ENCODE measurements around the gene TSGA10. TPM values are rescaled to one million over a fixed set of nuclear protein-coding genes. Genes with fewer than 3 reads are reported as not detected.
"Not testable (repeated sequence)": the region's sequence is repeated elsewhere in the genome, so short reads cannot be mapped to it uniquely, and the experiment has no call there.

Gene TSGA10
- total RNA-seq, 1 experiment from 2014 or later = 1.8 TPM

- no peak for DNase-seq (ENCODE audit: low read depth)
- in situ Hi-C loops (cut with HindIII; ENCODE audit: low pct_unique_long_range_greater_than_20kb, low sequenced_read_pairs) = no loop called here
Observed at GRCh38 chr2:99088017-99088416, 66.7 kb downstream of the TSGA10 start.

DNA sequence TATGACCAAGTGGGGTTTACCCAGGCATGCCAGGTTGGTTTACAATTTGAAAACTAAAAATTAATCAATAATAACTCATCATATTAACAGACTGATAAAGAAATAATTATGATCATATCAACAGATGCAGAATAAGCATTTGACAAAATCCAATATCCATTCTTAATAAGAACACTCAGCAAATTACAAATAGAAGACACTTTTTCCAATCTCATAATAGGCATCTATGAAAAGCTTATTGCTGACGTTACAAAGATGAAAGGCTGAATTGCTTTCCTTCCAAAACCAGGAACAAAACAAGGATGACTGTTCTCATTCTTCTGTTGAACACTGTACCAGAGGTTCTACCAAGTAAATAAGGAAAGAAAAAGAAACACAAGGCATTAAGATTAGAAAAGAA is 68.4 kb downstream of the TSGA10 start:
- DNase-seq (ENCODE audit: low read depth) = no peak
- in situ Hi-C loops (cut with HindIII; ENCODE audit: low pct_unique_long_range_greater_than_20kb, low sequenced_read_pairs) = no loop called here

GRCh38 chr2:99085421-99085820 is 69.3 kb downstream of the TSGA10 start:
- peak; percentile 15 for DNase-seq (ENCODE audit: low read depth)
- in situ Hi-C loops (cut with HindIII; ENCODE audit: low pct_unique_long_range_greater_than_20kb, low sequenced_read_pairs) = no loop called here

DNA sequence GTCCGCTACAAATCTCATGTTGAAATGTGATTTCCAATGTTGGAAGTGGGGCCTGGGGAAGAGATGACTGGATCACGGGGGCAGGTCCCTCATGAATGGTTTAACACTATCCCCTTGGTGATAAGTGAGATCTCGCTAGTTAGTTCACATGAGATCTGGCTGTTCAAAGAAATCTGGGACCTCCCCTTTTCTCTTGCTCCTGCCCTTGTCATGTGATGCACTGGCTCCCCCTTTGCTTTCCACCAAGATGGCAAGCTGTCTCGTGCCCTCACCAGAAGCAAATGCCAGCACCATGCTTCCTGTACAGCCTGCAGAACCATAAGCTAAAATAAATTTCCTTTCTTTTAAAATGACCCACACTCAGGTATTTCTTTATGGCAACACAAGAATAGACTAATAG is 70.5 kb downstream of the TSGA10 start:
- in situ Hi-C loops (cut with HindIII; ENCODE audit: low pct_unique_long_range_greater_than_20kb, low sequenced_read_pairs) = no loop called here
- DNase-seq (ENCODE audit: low read depth) = no peak

DNA sequence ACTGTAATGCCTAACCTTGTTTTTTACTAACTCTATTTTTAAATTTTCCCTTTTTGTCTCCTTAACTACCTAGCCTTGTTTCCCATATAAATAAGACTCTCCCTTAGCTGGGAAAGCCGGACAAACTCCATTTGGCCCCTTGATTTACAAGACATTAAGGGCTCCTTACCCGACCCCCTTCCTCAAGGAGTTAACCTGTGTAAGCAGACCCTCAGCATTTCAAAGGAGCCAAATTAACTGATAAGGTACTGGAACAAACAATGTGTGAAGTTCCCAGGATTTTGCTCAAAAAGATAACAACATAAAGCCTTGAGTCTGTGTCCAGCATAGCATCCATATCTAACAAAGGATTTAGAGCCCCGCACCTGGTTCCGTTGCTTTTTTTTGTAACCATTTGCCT is 72.9 kb downstream of the TSGA10 start:
- in situ Hi-C loops (cut with HindIII; ENCODE audit: low pct_unique_long_range_greater_than_20kb, low sequenced_read_pairs) = no loop called here
- DNase-seq (ENCODE audit: low read depth) = no peak

- no peak for DNase-seq (ENCODE audit: low read depth)
- in situ Hi-C loops (cut with HindIII; ENCODE audit: low pct_unique_long_range_greater_than_20kb, low sequenced_read_pairs) = no loop called here
Observed at GRCh38 chr2:99079226-99079625, 75.5 kb downstream of the TSGA10 start.

DNA sequence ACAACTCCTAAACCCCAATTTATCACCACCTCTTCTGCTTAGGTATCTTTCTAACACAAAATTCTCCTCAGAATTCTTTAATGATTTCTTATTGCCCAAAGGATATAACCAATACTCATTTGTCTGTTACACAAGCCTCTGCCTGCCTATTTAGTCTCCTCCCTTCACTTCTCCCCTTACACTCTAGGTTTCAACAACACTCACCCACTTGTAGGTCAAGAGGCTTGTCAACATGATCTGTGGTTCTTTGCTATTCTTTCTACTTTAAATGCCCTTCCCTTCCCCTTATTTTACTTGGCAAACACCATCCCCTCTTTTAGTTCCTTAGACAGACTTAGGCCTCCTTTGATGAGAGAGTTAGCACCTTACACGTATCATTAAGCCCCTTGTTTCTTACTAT is 82.2 kb downstream of the TSGA10 start:
- in situ Hi-C loops (cut with HindIII; ENCODE audit: low pct_unique_long_range_greater_than_20kb, low sequenced_read_pairs) = loop anchor here (25.0 kb wide), 1 partner anchor 460 kb away; the partner anchor contains the start of genes COA5 and UNC50

DNA sequence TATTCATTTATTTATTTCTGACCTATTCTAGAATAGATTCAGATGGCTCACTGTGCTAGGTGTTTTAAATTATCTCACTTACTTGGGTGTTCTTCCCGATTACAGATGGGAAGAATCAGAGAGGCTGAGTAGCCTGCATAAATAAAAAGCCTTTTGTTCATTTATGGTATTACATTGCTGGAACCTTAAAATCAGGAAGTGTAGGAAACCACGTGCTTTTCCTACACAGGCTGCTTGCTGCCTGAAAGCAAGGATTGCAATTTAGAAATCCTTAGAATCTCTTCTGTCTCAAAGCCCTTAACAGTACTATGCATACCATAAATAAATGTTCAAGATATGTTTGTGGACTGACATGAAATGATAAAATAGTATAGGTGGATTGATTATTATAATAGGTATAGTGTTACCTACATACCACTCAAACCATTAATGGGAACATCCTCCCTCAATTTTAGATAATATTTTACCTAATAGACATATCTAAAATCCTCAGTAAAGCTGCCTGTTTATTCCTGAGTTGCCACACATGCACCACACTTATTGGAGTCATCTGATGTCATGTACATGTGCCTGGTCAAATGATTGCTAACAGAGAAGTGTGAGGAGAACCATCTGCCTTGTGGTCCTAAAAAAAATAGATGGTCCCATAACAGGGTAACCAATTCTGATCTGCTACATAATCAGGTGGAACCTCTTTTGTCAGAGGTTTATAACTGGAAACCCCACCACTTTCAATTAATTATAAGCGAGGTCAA is 86.7 kb downstream of the TSGA10 start:
- in situ Hi-C loops (cut with HindIII; ENCODE audit: low pct_unique_long_range_greater_than_20kb, low sequenced_read_pairs) = loop anchor here (25.0 kb wide), 1 partner anchor 456 kb away; the partner anchor contains the start of genes COA5 and UNC50
- no peak for DNase-seq (ENCODE audit: low read depth)

More for the DNA sequence above, 82.2 kb downstream of the TSGA10 start:
- DNase-seq (ENCODE audit: low read depth) = no peak

GRCh38 chr2:99066075-99066958 is 88.4 kb downstream of the TSGA10 start:
- in situ Hi-C loops (cut with HindIII; ENCODE audit: low pct_unique_long_range_greater_than_20kb, low sequenced_read_pairs) = loop anchor here (25.0 kb wide), 1 partner anchor 454 kb away; the partner anchor contains the start of genes COA5 and UNC50

GRCh38 chr2:99049187-99049586 is 105.6 kb downstream of the TSGA10 start:
- DNase-seq (ENCODE audit: low read depth); in situ Hi-C loops (cut with HindIII; ENCODE audit: low pct_unique_long_range_greater_than_20kb, low sequenced_read_pairs): not testable (repeated sequence)

More at GRCh38 chr2:99066075-99066958, 88.4 kb downstream of the TSGA10 start:
- DNase-seq (ENCODE audit: low read depth) = peak; percentile 51

- in situ Hi-C loops (cut with HindIII; ENCODE audit: low pct_unique_long_range_greater_than_20kb, low sequenced_read_pairs) = not testable (repeated sequence)
- peak; percentile 20 for DNase-seq (ENCODE audit: low read depth)
Observed at GRCh38 chr2:99040736-99041300, 113.9 kb downstream of the TSGA10 start.

GRCh38 chr2:99035920-99036319 is 118.8 kb downstream of the TSGA10 start:
- no peak for DNase-seq (ENCODE audit: low read depth)
- in situ Hi-C loops (cut with HindIII; ENCODE audit: low pct_unique_long_range_greater_than_20kb, low sequenced_read_pairs) = no loop called here

DNA sequence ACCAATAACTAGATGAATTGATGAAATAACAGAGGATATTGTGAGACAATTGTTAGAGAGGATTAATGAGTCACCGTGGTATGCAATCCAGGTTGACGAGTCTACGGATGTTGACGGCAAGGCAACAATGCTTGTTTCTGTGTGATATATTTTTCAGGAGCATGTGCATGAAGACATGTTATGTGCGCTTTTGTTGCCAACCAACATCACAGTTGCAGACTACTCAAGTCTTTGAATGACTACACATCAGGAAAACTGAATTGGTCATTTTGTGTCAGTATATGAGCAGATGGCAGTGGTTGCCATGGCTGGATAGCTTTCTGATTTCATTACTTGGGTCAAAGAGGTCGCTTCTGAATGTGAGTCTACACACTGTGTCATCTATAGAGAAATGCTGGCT is 122.0 kb downstream of the TSGA10 start:
- in situ Hi-C loops (cut with HindIII; ENCODE audit: low pct_unique_long_range_greater_than_20kb, low sequenced_read_pairs) = no loop called here
- no peak for DNase-seq (ENCODE audit: low read depth)

- in situ Hi-C loops (cut with HindIII; ENCODE audit: low pct_unique_long_range_greater_than_20kb, low sequenced_read_pairs) = no loop called here
Observed at GRCh38 chr2:99032001-99032400, 122.7 kb downstream of the TSGA10 start.

DNA sequence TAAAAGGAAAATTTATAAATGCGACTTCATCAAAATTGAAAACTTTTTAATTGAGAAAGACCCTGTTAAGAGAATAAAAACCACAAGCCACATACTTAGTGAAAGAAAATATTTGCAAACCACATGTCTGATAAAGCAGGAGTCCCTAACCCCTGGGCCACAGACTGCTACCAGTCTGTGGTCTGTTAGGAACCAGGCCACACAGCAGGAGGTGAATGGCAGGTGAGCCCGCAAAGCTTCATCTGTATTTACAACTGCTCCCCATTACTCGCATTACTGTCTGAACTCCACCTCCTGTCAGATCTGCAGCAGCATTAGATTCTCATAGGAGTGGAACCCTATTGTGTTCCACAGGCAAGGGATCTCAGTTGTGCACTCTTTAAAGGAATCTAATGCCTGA is 123.3 kb downstream of the TSGA10 start:
- in situ Hi-C loops (cut with HindIII; ENCODE audit: low pct_unique_long_range_greater_than_20kb, low sequenced_read_pairs) = no loop called here
- no peak for DNase-seq (ENCODE audit: low read depth)

More at GRCh38 chr2:99032001-99032400, 122.7 kb downstream of the TSGA10 start:
- no peak for DNase-seq (ENCODE audit: low read depth)

- DNase-seq (ENCODE audit: low read depth) = no peak
- in situ Hi-C loops (cut with HindIII; ENCODE audit: low pct_unique_long_range_greater_than_20kb, low sequenced_read_pairs) = no loop called here
Observed at GRCh38 chr2:99028558-99028957, 126.2 kb downstream of the TSGA10 start.

DNA sequence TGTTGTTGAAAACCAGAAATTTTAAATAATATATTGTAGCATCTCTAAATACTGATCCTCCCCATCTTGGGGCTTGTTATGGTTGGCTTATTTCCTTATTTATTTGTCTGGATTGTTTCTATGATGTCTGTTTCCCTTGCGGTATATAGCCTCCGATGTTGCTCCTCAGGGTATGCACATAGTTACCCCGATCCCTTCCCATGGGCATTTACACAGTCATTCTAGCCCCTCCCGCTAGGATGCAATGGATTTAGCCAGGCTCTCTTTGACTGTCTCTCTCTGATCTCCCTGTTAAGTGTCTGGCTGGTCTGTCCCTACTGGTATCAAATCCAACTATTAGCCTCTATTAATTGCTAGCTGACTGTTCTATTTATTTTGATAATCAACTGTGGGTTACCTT is 126.9 kb downstream of the TSGA10 start:
- in situ Hi-C loops (cut with HindIII; ENCODE audit: low pct_unique_long_range_greater_than_20kb, low sequenced_read_pairs) = no loop called here
- no peak for DNase-seq (ENCODE audit: low read depth)

DNA sequence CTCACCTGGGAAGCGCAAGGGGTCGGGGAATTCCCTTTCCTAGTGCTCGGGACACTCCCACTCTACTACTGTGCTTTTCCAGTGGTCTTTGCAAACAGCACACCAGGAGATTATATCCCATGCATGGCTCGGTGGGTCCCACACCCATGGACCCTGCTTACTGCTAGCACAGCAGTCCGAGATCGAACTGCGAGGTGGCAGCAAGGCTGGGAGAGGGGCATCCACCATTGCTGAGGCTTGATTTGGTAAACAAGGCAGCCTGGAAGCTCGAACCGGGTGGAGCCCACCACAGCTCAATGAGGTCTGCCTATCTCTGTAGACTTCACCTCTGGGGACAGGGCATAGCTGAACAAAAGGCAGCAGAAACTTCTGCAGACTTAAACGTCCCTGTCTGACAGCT is 154.0 kb downstream of the TSGA10 start:
- no peak for DNase-seq (ENCODE audit: low read depth)
- in situ Hi-C loops (cut with HindIII; ENCODE audit: low pct_unique_long_range_greater_than_20kb, low sequenced_read_pairs) = no loop called here

DNA sequence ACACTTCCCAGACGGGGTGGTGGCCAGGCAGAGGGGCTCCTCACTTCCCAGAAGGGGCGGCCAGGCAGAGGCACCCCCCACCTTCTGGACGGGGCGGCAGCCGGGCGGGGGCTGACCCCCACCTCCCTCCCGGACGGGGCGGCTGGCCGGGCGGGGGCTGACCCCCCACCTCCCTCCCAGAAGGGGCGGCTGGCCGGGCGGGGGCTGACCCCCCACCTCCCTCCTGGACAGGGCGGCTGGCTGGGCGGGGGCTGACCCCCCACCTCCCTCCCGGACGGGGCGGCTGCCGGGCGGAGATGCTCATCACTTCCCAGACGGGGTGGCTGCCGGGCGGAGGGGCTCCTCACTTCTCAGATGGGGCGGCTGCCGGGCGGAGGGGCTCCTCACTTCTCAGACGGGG is 166.0 kb downstream of the TSGA10 start:
- DNase-seq (ENCODE audit: low read depth); in situ Hi-C loops (cut with HindIII; ENCODE audit: low pct_unique_long_range_greater_than_20kb, low sequenced_read_pairs): not testable (repeated sequence)
